GM18526 (cell line): ENCODE results near the gene BGN.

Experiments
- POLR2A ChIP-seq: IDR thresholded peaks from 3 replicates; pipeline ENCODE4 v1.6.1; 2011; ENCODE audit not compliant: insufficient read length; ENCODE audit errors: extremely low read depth

Gene BGN

DNA sequence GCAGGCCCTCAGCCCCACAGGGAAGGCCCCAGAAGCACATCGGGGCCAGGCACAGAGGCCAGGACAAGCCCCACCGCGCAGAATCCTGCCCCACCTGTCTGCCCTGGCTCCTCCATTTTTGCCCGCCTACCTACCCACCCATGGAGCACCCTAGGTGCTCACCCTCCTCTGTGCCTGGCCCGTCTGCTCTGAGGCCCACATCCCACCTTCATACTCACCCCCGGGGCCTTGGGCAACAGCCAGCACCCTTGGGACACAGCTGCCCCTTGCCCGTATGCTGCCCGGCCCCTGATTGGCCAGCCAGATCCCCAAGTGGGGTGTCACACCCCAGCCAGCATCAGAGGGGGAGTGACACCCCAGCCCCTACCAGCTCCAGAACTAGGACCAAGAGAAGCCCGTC is 38.1 kb upstream of the BGN start:
- no peak for TF ChIP-seq POLR2A

DNA sequence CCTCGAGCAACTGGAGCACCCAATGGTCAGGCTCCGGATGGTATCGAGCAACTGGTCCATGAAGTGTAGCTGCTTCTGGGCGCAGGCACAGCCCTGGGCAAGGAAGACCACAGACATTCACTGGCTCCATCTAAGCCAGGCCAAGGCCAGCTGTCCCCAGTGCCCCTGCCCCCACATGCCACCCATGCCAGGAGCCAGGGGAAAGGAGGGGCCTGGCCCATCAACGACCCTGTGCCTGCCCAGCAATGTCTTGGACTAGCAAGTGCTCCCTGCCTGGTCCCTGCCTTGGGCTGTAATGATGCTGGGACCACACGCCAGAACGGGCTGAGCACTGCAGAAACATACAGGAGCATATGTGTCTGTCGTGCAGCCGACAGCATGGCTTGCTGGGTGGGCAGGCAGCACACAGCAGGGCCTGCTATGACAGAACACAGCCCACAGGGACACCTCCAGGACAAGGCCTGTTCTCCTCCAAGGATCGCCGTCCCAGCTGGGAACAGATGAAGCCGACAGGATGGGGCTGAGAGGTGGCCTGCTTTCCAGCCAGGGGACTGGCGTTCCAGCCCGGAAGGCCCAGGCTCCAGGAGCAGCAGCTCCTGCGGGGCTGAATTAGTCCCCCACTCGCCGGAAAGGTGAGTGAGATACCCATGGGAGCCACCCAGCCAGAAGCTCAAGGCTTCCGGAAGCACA is 37.5 kb upstream of the BGN start:
- TF ChIP-seq POLR2A, result no peak

DNA sequence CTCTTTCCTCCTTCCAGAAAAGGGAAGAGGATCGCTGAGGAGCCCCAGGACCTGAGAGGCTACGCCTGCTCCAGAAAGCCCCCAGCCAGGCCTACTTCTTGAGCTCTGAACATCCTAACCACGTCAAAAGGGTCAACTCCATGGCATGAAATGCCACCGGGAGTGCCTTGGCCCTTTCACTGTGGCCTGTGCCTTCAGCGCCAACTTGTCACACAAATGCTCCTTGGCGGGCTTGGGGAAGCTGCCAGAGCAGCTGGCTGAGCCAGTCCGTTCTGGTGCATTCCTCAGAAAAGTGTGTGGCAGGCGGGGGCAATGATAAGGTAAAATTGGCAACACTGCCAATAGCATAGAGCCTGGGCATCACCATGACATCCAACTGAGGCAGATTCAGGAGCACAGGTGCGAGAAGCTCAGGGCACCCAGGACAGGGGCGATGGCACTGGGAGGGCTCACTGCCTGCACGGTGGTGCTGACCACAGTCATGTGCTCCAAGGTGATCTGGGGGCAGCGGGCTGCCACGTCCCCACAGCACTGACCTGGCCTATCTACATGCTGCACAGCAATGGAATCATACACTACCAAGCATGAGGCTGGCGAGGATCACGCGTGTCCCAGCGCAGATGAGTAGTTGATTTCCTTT is 36.8 kb upstream of the BGN start:
- TF ChIP-seq POLR2A, result no peak

DNA sequence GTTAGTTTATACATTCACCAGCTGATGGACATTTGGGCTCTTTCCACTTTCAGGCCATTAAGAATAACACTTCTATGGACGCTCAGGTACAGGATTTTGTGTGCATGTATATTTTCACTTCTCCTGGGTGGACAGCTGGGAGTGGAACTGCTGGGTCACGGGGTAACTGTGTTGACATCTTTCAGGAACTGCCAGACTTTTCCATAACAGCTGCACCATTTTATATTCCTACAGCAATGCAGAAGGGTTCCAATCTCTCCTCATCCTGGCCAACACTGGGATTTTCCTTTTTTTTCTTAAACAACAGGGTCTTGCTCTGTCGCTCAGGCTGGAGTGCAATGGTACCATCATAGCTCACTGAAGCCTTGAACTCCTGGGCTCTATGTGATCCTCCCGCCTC is 36.3 kb upstream of the BGN start:
- no peak for TF ChIP-seq POLR2A

DNA sequence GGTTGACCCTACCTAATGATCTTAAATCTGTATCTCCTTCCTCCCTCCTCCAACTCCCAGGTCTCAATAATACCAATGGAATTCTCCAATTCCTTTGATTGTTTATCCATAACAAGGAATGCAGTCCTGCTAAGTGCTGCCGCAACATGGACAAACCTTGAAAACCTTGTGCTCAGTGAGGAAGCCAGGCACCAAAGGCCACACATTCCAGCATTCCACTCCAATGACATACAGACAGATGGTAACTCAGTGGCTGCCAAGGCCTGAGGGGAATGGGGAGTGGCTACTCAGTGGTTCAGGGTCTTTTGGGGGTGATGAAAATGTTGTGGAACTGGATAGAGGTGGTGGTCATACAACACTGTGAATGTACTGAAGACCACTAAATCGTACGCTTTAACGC is 34.8 kb upstream of the BGN start:
- TF ChIP-seq POLR2A, result no peak

DNA sequence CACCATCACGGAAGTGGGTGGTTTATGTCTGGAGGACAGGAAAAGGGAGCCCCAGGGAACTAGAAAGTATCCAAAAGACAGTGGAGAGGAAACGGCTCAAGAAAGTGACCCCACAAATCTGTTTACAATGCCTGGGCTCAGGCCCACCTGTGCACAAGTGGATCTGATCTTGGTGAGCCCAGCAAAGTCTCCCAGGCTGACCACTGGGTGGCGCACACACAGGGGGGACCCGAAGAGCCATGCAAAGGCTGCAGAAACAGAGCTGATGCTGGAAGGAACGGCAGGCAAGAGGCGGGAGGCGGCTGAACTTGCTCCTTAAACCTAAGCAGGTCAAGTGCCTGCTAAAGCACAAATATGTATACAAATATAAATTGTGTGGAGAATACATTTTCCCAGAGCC is 34.0 kb upstream of the BGN start:
- no peak for TF ChIP-seq POLR2A

DNA sequence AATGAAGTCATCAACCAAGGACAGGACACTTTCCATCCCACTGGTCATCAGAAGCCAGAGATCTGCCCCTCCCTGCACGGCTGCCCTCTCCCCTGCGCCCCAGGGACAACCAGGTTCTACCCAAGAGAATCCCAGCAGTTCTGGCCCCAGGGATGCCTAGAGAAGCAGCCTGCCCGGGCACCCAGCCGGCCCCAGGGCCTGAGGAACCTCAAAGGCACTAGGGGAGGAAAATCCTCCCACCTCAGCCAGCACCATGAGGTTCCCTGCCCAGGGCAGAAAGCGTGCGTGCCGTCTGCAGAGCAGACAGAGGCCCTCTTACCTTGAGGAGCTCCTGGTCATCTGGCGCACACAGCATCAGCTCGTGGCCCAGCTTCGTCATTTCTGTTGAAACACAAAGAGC is 32.5 kb upstream of the BGN start:
- TF ChIP-seq POLR2A, result no peak

DNA sequence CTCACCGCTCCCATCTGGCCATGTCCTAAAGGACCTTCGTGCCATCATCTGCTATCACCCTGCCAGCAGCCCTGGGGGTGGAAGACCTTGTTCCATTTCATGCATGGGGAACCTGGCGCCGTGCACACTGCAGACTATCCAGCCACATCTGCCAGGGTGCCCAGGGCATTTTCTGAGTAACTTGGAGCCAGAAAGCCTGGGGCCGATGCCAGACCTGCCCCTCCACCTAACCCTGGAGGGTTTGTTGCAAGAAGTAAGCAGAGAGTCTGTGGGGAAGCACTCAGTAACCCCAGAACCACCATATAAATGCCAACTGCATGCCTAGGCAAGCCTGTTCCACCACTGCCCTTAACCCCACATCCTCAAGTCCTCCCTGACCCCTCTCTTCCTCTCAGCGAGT is 31.7 kb upstream of the BGN start:
- TF ChIP-seq POLR2A, result no peak

DNA sequence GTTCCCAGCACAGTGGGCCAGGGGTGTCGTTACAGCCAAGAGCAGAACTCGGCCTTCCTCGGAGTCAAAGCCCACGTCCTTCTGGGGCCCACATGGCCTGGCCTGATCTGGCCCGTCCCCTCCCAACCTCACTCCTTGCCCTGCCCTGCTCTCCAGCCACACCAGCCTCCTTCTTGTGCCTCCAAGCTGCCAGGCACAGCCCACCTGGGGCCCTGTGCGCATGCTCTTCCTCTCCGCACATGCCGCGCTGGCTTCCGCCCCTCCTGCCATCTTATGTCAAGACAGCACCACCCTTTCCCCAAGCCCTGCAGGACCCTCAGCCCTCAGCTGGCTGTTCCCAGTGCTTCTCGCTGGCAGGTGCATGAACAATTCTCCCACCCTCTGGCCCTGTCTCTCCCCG is 31.2 kb upstream of the BGN start:
- no peak for TF ChIP-seq POLR2A

DNA sequence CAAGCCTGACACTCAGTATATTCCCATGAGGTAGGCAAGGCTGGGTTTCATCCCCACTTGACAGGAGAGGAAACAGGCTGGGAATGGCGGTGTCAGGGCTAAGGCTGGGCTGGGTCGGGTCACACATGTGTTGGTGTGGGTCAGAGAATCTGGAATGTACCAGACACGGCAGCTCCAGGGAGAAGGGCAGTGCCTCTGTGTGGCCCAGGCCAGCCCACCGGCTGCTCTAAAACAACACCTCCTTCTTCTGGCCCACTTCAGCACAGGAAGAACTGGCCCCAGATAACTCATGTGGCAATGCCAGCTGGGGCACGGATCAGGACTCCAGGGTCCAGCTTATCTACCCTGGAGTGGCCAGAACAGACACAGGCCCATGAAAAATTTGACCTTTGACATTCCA is 30.7 kb upstream of the BGN start:
- no peak for TF ChIP-seq POLR2A

DNA sequence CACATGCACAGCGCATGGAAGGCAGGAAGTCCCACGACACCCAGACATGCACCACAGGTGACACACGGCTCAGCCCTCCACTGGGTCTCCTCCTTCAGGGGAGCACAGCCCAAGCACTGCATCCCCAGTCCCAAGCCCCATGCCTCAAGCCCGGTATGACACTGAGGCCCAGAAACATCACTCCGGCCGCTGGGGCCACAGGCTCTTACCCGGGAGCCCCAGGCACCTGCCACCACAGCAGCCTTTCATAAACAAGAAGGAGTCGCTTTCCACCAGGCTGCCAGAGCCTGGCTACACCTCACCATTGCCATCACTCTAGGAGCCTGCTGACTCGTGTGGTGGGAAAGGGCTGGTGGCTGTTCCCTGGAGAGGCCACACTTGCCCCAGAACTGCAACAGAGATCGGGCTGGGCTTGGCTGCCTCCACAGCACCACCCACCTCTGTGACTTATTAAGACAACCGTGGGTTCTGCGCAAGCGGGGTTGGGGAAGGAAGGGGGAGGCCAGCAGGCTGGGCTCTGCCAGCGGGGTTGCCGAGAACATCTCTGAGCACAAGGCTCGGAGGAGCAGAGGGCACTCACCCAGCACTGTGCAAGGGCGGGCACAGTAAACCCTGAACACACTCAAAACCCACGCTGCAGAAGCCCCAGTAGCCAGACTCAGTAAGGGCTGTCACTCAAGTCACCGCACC is 28.9 kb upstream of the BGN start:
- no peak for TF ChIP-seq POLR2A

DNA sequence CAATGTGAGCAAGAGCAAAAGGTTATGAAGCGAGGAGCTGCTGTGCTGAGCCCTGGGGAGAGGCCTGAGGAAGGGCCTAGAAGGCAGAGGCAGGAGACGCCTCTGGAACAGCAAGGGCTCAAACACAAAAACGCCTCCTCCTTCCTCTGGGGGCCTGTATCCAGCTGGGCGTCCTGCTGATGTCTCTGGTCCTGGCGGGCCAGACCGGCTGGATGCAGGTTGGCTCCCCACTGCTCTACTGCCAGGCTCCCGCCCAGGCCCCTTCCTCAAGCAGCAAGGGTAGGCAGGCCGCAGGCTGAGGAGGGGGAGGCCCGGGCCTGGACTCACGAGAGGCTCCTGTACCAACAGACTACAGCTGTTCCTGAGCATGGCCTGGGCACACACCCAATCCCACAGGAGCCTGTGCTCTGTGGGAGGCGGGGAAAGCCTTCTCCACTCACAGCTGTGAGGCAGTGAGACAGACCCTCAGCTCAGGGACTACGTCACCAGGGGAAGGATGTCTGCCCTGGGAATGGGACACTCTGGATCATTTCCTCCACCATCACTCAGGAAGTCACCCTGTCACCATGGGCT is 26.7 kb upstream of the BGN start:
- TF ChIP-seq POLR2A, result no peak

DNA sequence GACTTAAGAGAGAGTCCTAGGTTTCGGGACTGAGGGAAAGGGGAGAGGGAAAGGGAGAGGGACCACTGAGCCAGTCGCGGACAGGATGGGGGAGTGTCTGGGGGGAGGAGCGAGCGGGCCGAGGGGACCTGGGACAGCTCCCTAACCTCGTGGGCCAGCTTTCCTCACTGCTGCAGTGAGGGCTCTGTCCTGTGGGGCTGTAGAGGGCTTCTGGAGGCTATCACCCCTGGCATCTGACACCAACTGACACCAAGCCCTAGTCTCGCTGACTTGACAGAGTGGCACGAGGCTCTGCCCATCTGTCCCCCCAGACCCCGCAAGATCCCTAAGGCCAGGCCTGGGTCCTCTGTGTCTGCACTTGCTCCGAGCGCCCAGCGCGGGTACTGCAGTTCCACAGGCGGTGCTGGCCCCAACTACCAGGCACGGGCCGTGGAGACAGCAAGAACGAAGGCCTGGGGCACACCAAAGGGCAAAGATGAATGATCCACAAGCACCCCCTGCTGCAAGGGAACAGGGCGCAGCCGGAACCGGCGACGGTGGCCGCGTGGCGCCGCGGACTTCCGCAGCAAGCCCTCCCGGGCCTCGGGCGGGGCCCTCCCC is 24.9 kb upstream of the BGN start:
- TF ChIP-seq POLR2A, result no peak

DNA sequence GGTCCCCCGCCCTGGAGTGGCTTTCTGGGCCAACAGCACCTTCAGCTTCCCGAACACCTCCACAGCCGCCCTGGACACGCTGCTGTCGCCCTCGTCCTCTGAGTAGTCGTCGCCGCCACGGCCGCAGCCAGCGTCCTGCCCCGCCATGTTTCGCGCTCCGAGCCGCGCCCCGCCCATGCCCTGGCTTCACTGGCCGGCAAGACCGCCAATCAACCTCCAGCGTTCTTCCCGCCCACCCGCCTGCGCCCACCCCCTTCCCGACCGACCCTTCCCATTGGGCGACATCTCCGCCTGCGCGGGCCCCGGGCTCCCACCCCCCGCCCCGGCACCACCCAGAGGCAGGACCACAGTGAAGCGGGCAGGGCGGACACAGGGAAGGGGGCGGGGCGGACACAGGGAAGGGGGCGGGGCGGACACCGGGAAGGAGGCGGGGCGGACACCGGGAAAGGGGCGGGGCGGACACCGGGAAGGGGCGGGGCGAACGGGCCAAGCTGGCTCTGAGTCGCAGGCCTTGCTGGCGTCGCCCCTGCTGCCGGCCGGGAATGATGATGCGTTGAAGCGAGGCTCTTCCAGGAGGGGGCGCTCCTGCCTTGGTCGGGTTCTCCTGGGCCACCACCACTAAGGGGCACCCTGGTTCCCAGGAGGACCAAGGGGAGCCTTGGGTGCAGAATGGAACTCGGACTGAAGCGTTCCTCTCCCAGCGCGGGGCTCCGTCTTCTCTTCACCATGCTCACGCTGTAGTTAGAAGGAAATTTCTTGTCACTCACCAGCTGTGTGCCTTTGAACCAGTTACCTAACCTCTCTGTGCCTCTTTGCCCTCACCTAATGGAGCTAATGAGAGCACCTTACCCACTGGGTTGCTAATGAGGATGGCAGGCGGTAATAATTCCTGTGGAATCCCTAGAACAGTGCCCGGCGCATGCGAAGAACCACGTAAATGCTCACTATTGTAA is 24.1 kb upstream of the BGN start, which contains the start of gene HAUS7:
Gene HAUS7, minus strand, starts transcription at position 166 of the 953 bp plus-strand sequence. Its CDS starts 19 bp downstream, at position 147.
- peak; percentile 48 for TF ChIP-seq POLR2A
